LNCaP clone FGC (cell line): ENCODE measurements around the gene FAF2.

Experiments
- DNase-seq: peaks from one replicate; pipeline ENCODE4 v3.0.0-alpha.2; 2011; ENCODE audit warnings: low read depth
- H3K4me3 ChIP-seq: 2 replicates; pipeline ENCODE4 v1.5.1; 2011; ENCODE audit warnings: mild to moderate bottlenecking, low read depth, low read length, control low read depth
- CTCF ChIP-seq: IDR thresholded peaks from 2 replicates; pipeline ENCODE4 v1.5.1; 2012; ENCODE audit warnings: mild to moderate bottlenecking; ENCODE audit not compliant: control insufficient read depth, insufficient read depth; ENCODE audit errors: extremely low read depth

FAF2 gene

GRCh38 chr5:176413709-176414191 lies 34.4 kb upstream of the FAF2 start:
- H3K4me3 ChIP-seq, result no peak overlapping the region
- TF ChIP-seq CTCF, result no peak
- DNase-seq, result no peak

GRCh38 chr5:176414704-176415103 lies 33.5 kb upstream of the FAF2 start:
- H3K4me3 ChIP-seq, result no peak overlapping the region
- TF ChIP-seq CTCF, result no peak

GRCh38 chr5:176415240-176415951 lies 32.8 kb upstream of the FAF2 start:
- H3K4me3 ChIP-seq, result peak overlapping the region; percentile 85
- no peak for DNase-seq
- no peak for TF ChIP-seq CTCF

More at GRCh38 chr5:176414704-176415103, 33.5 kb upstream of the FAF2 start:
- DNase-seq, result no peak

GRCh38 chr5:176415952-176416924 lies 31.9 kb upstream of the FAF2 start, which contains the start of gene CLTB:
CLTB (minus strand) TSS chr5:176416539; CDS start chr5:176416363, 176 bp downstream.
- H3K4me3 ChIP-seq, result peak within 1 kb of the TSS; percentile 85
- peak; percentile 98 for TF ChIP-seq CTCF
- DNase-seq, result peak; percentile 40

GRCh38 chr5:176416965-176417364 lies 31.2 kb upstream of the FAF2 start:
- TF ChIP-seq CTCF, result no peak
- peak overlapping the region; percentile 29 for H3K4me3 ChIP-seq
- DNase-seq, result no peak

- no peak for DNase-seq
- no peak overlapping the region for H3K4me3 ChIP-seq
- no peak for TF ChIP-seq CTCF
These were observed 29.9 kb upstream of the FAF2 start for GRCh38 chr5:176418251-176418650.
